Bone marrow (tissue), 2 donors: ENCODE data around the gene PCDH9.

ENCODE experiments used
- DNase-seq, 2 donors: peaks; one replicate each; lab custom pipeline; 2025; lab: John Stamatoyannopoulos, UW

Gene PCDH9

DNA sequence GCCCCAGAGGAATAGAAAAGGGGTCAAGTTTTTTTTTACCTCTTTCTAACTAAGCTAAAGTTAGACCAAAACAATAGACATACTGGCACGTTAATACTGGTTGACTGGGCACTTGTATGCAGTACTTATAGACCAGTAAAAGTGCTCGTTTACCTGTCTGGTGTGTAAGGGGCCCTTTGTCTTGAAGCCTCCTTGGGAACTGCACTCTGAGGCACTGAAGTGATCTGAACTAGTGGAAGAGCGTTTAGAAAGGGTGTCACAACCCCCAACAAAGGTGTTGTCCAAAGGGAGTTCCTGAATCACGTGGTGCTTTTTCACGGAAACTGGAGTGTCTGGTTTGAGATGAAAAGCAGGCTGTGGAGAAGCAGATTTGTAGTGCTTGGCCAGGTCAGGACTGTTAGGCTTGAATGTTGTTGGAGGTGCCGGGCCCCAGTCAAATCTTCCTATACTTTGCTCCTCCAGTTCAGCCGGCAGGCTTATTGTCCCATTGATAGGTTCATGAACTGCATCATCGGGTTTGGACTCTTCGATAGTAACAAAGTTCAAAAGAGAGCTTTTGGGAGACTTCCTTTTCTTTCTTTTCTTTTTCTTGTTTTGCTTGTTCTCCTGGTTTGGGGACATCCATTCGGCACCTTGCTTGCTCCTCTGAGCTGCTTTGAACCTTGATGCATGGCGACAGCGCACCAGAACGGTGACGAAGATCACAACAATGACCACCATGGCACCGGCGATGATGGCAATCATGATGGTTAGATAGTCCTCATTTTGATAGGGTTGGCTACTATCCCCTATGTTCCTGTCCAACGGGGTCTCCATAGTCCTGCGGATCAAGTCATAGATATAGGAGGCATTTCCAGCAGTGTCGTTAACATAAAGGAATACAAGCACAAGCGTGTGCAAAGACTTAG, 4.6 kb downstream of the PCDH9 start:
- DNase-seq, result no peak

DNA sequence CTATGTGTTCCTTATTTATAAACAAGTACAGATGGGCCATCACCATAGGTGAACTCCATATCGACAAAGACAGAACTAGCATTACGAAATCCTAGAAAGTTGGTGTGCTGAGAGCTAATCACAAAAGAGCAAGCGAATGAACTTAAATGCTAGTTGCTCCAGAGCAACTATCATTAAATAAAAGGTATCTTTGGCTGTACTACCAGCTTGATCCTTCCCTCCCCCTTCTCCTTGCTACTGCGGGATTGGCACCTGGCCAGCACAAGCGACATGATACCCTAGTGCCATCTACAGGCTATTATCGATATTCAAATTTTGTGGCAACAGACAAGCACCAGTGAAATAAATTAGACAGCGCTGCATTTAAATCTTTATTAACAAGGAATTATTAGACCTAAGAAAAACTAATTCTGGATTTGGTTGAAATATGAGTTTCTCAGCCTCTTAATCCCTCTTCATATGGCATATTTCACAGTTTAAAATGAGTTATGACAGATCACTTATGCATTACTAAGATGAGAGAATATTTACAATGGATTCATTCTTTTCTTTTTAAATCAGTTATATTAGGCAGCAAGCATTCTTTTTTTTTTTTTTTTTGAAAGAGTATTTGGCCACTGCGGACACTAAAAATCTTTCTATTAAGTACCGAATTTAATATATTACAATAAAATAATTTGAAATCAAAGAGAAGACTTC, 5.8 kb downstream of the PCDH9 start:
- DNase-seq, result no peak

DNA sequence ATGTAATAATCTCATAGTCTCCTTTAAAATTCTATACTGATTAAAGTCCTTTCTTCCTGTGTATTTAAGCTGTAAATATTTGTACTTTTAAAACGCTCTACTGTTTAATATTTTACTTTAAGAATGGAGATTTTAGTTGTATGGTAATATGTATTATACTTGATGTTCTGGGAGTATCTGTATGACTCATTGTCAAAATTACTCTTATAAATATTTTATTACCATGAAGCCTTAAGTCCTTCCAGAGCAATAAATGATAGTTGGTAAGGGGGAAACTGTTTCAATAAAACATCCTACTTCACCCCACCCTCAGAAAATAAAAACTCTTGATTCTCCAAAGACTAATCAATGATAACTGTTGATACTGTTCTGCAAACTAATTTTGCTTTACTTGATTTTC, 6.4 kb downstream of the PCDH9 start:
- DNase-seq, result no peak

DNA sequence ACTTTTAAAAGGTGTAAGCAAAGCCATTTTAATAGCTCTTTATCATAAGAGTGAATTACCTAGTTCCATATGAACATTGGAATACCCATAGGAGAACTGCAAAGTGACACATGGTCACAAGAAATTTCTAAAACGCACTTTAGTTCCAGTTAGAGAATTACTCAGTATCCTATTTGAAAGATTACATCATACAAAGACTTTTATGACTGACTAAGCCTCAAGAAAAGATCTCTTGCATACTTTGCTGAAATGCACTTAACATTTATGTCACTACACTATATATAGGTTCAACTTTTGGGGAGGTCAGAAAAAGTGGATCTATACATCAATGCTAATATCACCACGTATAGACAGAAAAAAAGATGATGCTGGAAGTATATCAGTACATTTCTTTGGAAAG, 7.1 kb downstream of the PCDH9 start:
- no peak for DNase-seq

GRCh38 chr13:67221630-67222226, 8.4 kb downstream of the PCDH9 start:
- DNase-seq, result no peak

DNA sequence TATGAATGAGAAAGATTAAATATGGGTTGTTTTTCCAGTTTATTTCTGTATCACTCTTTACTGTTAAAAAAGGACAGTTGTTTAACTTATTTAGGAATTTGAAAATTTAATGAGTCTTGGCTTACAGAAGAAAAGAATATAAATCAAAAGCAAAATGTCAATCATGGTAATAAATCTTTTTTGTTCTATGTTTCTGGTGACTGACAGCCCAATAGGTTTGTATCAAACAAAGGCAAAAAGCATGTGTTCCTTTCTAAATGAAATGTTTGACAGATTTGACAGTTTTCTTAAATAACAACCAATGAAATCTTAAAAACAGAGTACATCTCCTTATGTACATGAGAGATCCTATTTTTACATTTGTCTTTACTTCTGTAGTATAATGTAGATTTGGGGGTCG, 11.0 kb downstream of the PCDH9 start:
- DNase-seq, result no peak

DNA sequence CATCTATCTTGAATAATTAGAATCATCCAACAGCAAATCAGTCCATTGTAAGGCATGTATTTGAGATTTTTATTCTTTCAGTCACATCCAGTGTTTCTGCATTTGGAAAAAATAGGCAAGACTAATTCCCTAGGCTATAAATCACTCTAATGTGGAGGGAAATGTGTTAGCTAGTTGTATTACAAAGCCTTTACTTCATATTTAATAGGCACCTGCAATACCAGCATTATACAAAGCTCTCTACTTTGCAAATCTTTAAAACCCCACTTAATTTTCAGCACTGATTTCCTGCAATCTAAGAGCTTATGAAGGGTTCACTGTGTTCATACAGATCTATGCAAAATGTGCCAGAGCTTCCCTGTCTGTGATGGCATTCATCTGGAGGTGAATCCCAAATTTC, 12.3 kb downstream of the PCDH9 start:
- no peak for DNase-seq

DNA sequence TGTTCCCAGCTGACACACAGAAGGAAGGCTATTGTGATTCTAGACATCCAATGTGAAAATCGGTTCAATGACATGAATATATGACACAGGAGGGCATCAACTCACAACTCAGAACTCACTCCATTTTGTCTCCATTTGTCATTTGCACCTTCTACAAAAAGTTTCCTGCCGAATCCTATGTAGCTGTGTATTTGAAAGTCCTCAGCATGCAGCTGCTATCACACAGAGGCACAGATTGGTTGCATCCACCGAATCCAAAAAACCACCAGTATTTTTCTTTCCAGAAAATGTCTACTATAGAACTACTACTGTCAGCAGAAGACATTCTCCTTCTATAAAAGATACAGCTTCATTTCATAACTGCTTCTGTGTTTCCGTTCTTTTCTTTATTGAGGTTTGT, 13.3 kb downstream of the PCDH9 start:
- no peak for DNase-seq

DNA sequence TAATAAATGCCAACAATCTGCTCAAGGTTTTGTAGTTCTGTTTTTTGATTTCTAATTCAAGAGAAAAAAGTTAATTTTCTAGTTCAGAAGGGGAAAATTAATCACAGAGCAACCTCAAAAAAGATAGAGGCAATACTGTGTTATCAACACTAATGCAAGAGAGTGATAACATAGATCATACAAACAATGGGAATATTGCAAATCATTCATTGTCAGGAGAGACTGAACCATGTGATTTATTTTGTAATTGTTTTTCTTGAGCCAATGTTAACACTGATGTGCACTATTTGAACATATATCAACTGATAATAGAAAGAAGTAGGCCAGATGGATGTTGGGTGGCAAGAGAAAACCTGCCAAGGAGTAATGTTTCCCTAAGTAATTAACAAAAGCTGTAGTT, 19.9 kb downstream of the PCDH9 start:
- DNase-seq, result no peak

DNA sequence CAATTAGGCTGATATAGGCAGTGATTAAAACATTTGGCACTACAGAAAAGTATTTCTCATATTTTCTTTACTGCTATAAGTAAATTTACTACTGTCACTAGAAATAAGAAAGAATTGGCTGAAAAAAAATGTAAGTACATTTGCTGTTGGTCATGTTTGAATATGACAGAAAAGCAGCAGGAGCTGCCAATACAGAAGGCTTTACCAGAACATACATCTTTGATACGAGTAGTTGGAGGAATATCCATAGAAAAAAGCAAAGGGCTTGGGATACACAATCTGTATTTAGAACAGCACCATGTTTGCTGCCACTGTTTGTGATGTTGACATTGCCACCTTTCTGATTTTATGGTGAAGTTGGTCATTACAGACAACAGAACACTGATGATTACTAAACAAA, 21.6 kb downstream of the PCDH9 start:
- DNase-seq, result no peak

GRCh38 chr13:67204764-67205163, 25.4 kb downstream of the PCDH9 start:
- DNase-seq, result no peak

DNA sequence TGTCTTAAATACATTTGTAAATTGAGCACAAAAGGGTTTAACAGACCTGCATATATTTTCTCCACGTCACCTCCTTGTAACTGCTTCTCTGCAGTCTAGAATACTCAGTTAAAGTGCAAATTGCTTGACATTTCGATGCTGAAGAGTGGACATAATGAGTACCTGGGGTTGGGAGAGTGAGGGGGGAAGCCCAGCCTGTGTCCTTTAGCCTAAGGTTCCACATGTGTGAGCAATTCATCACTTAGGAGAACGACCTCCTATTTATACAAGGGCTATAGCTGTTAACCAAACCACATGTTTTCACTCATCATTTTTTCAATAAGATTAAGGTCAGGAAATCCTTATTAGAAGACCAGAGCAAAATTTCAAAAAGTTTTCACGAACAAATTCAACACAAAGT, 29.5 kb downstream of the PCDH9 start:
- no peak for DNase-seq

DNA sequence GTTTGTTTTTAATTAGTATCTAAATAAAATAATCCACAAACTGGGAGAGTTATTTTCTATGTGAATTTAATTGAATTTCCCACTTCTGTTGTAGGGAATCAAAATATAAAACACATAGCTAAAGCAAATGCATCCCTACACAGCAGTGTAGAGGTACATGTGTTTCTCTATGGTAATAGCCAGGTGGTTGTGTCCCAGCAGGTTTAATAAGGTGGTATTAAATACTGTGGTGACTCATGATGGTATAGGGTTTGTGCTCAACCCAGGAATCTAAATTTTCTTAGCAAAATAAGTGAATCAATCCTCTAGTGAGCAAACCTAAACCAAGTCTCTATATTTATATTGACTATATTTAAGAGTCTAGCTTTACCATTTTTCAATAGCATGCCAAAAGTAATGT, 30.0 kb downstream of the PCDH9 start:
- DNase-seq, result no peak

- no peak for DNase-seq
Measured at GRCh38 chr13:67197704-67198103, 32.4 kb downstream of the PCDH9 start.

GRCh38 chr13:67193979-67194378, 36.2 kb downstream of the PCDH9 start:
- DNase-seq, result no peak

GRCh38 chr13:67192751-67193150, 37.4 kb downstream of the PCDH9 start:
- no peak for DNase-seq

- DNase-seq, result no peak
Measured at GRCh38 chr13:67186995-67187569, 43.1 kb downstream of the PCDH9 start.

GRCh38 chr13:67184247-67184646, 45.9 kb downstream of the PCDH9 start:
- DNase-seq, result no peak

DNA sequence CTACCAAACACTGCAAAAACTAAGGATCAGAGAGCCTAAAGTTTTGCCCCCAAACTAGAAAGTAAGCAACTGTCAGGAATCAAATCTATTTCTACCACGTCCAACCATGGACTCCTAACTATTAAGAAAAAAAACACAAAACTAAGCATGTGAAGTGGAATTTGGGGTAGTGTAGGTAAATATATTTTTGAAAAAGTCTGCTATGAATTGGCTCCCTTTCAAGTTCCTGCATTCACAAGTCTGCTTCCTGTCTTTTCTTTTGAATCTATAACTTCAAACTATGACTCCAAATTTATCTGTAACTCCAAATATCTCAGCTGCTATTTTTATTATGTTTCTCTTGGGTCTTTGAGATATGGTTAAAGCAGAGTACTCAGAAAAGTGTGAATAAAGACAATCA, 47.0 kb downstream of the PCDH9 start:
- no peak for DNase-seq

- DNase-seq, result no peak
Measured at GRCh38 chr13:67175836-67176459, 54.2 kb downstream of the PCDH9 start.

DNA sequence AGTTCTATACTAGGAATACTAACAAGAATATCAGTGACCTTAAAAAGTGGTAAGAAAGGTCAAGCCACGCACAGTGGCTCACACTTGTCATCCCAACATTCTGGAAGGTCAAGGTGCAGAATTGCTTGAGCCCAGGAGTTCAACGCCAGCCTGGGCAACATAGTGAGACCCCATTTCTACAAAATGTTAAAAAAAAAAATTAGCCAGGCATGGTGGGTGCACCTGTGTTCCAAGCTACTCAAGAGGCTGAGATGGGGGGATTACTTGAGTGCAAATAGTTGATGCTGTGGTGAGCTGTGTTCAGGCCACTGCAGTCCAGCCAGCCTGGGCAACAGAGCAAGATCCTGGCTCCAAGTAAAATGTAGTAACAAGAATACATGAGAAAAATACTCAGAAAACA, 61.8 kb downstream of the PCDH9 start:
- DNase-seq, result no peak

GRCh38 chr13:67167420-67167819, 62.7 kb downstream of the PCDH9 start:
- DNase-seq, result no peak
